Fibroblast of skin of back (primary cell): Measurements from ENCODE around the gene LRRC70.
"Not testable (repeated sequence)": the region's sequence is repeated elsewhere in the genome, so short reads cannot be mapped to it uniquely, and the experiment has no call there.

Experiments used
- DNase-seq: peaks from one replicate; pipeline ENCODE4 v3.0.0-alpha.2; 2013

LRRC70 gene

GRCh38 chr5:62608529-62609511, 30.2 kb downstream of the LRRC70 start:
- no peak for DNase-seq

GRCh38 chr5:62614355-62614754, 35.7 kb downstream of the LRRC70 start:
- no peak for DNase-seq

DNA sequence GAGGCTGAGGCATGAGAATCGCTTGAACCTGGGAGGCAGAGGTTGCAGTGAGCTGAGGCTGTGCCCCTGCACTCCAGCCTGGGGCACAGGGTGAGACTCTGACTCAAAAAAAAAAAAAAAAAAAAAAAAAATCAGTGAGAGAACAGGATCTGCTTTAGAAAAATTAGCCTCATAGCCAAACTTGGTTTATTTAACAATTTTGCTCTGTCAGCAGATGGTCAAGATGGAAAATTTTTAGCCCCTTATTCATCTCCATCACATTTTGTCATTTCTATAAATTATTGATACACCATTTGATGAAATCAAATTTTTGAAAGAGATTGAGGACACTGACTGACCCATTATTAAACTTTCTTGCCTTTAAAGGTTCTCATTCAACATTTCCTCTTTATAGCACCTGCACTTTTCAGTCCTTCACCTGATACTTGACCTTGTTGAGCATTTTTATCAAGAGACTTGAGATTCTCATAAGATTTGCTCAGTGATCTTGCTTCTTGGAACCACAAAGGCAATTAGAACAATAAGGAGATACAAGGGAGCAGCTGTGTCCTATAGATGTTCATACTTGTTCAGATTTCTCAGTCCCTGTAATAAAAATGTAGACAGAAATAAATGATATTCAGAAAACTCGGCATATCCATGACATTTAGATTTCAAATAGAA, 38.1 kb downstream of the LRRC70 start:
- DNase-seq = no peak

DNA sequence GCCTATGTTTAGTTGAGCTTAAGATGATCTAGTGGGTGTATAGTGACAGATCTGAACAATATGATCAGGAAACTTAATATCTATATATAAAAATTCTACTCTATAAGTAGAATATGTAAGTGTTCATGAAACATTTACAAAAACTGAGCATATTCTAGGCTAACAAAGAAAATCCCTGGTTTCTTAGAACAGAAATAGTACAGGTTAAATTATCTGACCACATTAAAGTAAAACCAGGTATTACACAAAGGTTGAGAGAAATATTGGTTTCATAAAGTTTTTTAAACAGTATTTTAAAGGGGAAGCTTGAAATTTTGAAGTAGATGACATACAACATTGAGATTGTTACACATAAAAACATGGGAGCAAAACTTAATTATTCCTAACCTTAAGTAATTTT, 39.3 kb downstream of the LRRC70 start:
- no peak for DNase-seq

DNA sequence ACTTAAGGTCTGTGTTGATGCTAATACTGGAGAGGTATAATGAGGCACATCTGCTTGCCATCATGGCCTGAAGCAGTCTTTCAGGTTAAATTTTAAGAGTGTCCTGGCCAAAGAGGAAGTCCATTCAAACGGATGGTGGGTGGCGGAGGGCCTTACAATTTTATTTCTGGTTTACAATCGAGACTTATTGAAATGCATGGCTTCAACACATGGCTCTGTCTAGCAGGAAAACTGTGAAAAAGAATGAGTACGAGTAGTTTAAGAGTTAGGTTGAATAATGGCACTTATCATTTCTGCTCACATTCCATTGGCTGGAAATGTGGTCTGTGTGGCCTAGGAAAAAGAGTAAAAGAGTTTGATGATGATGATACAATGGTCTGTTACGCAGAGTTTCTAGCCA, 42.1 kb downstream of the LRRC70 start:
- DNase-seq = no peak

- no peak for DNase-seq
These were observed 42.7 kb downstream of the LRRC70 start for GRCh38 chr5:62621280-62621679.

GRCh38 chr5:62623271-62623670, 44.7 kb downstream of the LRRC70 start:
- no peak for DNase-seq

DNA sequence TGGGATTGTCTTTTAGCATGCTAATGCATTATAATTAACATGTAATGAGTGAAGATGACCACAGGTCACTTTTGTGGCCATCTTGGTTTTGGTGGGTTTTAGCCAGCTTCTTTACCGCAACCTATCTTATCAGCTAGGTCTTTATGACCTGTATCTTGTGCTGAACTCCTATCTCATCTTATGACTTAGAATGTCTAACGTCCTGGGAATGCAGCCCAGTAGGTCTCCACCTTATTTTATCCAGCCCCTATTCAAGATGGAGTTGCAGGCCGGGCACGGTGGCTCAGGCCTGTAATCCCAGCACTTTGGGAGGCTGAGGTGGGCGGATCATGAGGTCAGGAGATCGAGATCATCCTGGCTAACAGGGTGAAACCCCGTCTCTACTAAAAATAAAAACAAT, 45.8 kb downstream of the LRRC70 start:
- not testable (repeated sequence) for DNase-seq

- no peak for DNase-seq
These were observed 47.9 kb downstream of the LRRC70 start for GRCh38 chr5:62626534-62626933.

DNA sequence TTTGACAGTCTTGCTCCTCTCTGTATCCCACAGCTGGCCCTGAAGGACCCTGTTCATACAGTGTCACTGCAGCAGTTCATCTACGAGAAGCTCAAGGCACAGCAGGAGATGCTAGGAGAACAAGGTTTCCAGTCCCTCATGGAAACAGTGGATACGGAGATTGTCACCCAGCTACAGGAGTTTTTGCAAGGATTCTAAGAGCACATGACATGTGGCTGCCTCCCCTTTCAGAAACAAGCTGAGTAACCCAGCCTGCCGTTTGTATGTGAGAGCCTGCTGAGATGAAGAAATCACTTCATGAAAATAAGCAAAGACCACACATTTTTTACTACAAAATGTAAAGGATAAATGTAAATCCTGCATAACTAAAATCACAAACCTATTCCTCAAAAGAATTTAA, 48.5 kb downstream of the LRRC70 start:
- DNase-seq = no peak

DNA sequence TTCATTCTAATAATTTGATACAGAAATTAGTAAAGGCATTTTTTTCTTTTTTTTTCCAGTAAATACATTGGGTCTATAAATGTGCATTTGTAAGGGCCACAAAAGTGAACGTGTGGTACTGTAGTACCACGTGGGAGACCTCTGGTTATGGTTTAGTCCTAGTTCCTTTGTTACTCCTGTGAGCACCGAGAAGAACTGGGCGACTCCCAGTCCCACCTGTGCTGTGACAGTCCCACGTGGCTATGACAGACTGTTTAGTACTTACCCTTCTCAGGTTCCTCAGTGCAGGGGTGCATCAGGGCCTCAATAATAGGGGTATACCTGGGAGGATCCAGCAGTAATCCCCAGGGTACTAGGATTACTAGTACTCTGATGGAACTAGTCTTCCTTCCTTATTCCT, 49.3 kb downstream of the LRRC70 start:
- no peak for DNase-seq
